GM21825 (cell line): Measurements from ENCODE around the gene ZNF554.
A peak's percentile ranks its signal among the peaks of the same experiment; 100 is the strongest.
"Not testable (repeated sequence)": the region's sequence is repeated elsewhere in the genome, so short reads cannot be mapped to it uniquely, and the experiment has no call there.

Experiments used
- ATAC-seq: cut with Tn5 transposase; IDR thresholded peaks from one replicate; pipeline ENCODE4 v1.9.1; 2021; ENCODE audit warnings: mild to moderate bottlenecking, moderate library complexity; ENCODE audit not compliant: unreplicated experiment

ZNF554 gene

GRCh38 chr19:2806736-2807378, 12.8 kb upstream of the ZNF554 start:
- no peak for ATAC-seq

- no peak for ATAC-seq
Measured at GRCh38 chr19:2807379-2808128, 12.1 kb upstream of the ZNF554 start.

GRCh38 chr19:2808129-2808941, 11.3 kb upstream of the ZNF554 start:
- no peak for ATAC-seq

- no peak for ATAC-seq
Measured at GRCh38 chr19:2809387-2810140, 10.1 kb upstream of the ZNF554 start.

DNA sequence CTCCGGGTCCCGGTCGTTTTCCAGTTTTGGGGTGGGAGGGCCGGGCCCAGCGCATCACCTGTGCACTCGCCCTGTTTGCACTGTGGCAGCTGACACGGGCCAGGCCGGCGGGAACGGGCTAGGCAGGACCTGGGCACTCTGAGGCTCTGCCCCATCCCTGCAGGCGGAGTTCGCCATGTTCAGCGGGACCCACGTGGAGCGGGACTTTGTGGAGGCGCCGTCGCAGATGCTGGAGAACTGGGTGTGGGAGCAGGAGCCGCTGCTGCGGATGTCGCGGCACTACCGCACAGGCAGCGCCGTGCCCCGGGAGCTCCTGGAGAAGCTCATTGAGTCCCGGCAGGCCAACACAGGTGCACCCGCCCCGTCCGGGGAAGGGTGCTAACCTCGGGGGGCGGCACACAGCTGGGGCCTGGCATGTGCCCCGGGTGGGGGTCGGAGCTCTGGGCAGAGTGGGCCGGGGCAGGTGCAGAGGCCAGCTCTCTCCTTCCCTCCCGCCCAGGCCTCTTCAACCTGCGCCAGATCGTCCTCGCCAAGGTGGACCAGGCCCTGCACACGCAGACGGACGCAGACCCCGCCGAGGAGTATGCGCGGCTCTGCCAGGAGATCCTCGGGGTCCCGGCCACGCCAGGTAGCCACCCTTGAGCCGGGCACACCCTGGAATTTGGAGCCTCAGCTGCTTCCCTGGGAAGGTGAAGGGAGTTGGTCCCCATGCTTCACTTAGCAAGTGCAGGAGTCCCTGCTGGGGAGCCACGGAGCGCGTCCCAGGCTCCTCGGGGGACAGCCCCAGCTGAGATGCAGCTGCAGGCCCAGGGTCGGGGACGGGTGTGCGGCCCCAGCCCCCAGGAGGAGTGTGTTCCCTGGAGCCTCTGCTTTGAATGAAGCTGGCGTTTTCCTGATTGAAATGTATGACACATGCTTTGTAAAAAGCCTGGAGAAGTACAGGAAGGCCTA, 9.3 kb upstream of the ZNF554 start:
- no peak for ATAC-seq

- no peak for ATAC-seq
Measured at GRCh38 chr19:2811221-2811722, 8.4 kb upstream of the ZNF554 start.

GRCh38 chr19:2811735-2812413, 7.8 kb upstream of the ZNF554 start:
- ATAC-seq: no peak

DNA sequence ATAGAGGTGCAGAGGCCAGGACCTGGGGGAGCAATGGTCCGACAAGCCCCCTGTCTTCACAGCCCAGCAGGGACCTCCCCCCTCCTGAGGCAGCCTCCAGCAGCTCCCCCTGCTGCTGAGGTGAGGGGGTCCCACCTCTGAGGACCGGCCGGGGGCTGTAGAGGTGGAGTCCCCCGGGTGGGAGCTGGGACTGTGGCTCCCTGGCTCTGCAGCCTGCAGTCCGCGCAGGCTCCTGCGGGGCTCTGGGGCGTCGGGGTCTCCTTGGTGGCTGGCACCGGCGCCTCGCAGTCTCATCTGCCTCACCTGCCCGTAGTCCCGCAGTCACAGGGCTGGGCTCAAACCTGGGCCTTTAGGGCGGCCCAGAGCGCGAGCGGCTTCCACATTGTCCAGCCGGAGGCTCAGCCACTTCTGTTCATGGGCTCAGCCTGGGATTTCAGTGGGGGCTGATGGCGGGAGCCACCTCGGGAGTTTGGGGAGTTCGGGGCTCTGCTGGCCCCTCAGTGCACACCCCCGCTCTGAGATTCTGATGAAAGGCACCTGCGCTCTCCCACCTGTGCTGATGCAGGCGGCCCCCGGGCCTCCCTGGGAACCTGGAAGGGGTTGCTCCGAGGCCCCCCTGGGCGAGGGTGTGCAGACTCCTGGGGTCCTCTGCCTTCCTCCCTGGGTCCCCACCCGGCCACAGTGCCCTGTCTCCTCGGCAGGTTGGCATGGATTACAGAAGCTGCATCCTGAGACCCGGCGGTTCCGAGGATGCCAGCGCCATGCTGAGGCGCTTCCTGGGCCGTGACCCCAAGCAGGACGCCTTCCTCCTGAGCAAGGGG, 7.0 kb upstream of the ZNF554 start:
- no peak for ATAC-seq

- no peak for ATAC-seq
Measured at GRCh38 chr19:2813235-2814160, 6.2 kb upstream of the ZNF554 start.

GRCh38 chr19:2814426-2814825, 5.2 kb upstream of the ZNF554 start:
- ATAC-seq: no peak

- no peak for ATAC-seq
Measured at GRCh38 chr19:2815191-2815614, 4.5 kb upstream of the ZNF554 start.

DNA sequence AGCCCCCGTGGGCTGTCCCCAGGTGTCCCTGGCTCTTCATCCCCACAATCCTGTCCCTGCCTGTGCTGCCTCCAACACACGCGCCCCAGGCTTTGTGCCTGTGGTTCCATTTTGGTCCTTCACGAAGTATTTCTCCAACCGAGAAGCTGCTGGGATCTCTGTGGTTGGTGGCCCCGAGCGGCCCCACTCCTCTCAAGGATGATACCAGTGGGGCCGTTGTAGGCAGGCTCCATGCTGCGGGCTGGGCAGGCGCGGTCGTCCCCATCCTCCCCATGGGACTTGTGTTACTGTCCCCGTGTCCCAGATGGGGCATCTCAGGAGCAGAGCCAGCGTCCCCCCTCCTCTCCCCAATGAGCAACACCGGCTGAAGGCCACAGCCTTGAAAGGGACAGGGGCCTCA, 3.7 kb upstream of the ZNF554 start:
- no peak for ATAC-seq

- no peak for ATAC-seq
Measured at GRCh38 chr19:2816641-2817040, 3.0 kb upstream of the ZNF554 start.

DNA sequence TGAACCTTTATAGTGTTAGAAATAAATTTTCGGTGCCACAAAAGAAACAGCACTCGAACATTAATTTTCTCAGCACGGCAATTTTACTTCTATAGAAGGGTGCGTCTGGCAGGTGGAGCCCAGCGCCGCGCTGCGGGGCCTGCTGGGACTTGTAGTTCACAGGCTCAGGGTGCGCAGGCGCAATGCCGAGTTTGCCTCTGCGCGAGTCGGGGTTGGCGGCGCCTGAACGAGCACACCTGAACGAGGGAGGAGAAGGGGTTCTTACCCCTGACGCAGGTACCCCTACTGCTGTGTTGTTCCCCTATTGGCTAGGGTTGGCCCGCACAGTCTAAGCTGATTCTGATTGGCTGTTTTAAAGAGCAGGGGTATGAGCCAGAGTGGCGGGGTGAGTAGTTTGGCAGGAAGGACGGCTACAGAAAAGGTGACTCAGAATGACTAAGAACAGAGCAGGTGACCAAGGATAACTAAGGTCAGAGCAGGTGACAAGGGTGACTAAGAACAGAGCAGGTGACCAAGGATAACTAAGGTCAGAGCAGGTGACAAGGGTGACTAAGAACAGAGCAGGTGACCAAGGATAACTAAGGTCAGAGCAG, 2.3 kb upstream of the ZNF554 start:
- ATAC-seq: not testable (repeated sequence)

DNA sequence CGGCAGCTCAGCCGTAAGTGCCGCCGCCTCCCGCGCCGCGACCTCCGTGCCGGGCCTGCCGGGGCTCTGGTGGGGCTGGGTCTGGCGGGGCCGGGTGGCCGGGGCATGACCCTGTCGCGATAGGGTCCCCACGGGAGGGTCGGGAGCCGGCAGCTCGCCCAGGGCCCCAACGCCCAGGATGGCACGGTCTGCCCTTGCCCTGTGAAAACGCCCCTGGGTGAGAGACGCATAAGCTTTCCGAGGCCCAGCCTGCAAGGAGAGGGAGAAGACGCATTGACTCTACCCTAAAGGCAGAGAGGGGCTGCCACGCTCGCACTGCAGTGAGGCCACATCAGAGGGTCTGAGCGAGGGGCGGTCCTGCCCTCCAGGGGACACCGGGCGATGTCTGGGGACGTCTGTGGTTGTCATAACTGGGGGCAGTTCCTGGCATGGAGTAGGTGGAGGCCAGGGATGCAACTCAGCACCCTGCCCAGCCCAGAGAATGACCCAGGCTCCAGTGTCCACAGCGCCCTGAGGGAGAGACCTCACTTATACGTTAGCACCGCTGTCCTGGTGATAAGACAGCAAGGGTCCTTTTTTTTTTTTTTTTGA, 539 bp downstream of the ZNF554 start:
- ATAC-seq: peak; percentile 26

- no peak for ATAC-seq
Measured at GRCh38 chr19:2822846-2823245, 3.2 kb downstream of the ZNF554 start.
